NCI-H1694 treated with DMSO at 0.1 percent for 48 hours (cell line): ENCODE measurements around the gene OR2AK2.
A peak's percentile ranks its signal among the peaks of the same experiment; 100 is the strongest.

ENCODE experiments used
- DNase-seq: peaks from one replicate; lab custom pipeline; 2025; lab: John Stamatoyannopoulos, UW

OR2AK2 gene

GRCh38 chr1:247964933-247965332 lies at the start of gene OR2AK2:
OR2AK2 (plus strand) TSS chr1:247965233; CDS start chr1:247965377, 144 bp downstream.
- DNase-seq, result no peak

GRCh38 chr1:247919952-247920351 lies 45.1 kb upstream of the OR2AK2 start, which contains the start of gene OR2T8:
OR2T8 (plus strand) TSS chr1:247920252; CDS start chr1:247921018, 766 bp downstream.
- DNase-seq, result no peak

GRCh38 chr1:247923941-247924340 lies 41.1 kb upstream of the OR2AK2 start:
- no peak for DNase-seq

GRCh38 chr1:247924868-247925267 lies 40.2 kb upstream of the OR2AK2 start, which contains the start of gene OR2AJ1:
OR2AJ1 (plus strand) TSS chr1:247924889; CDS start chr1:247933769, 8,880 bp downstream.
- no peak for DNase-seq

GRCh38 chr1:247933989-247934388 lies 31.0 kb upstream of the OR2AK2 start:
- no peak for DNase-seq

GRCh38 chr1:247935781-247936180 lies 29.3 kb upstream of the OR2AK2 start:
- no peak for DNase-seq

GRCh38 chr1:247936415-247936814 lies 28.6 kb upstream of the OR2AK2 start:
- no peak for DNase-seq

GRCh38 chr1:247936965-247937734 lies 27.9 kb upstream of the OR2AK2 start:
- peak; percentile 56 for DNase-seq

GRCh38 chr1:247942624-247943023 lies 22.4 kb upstream of the OR2AK2 start:
- no peak for DNase-seq

- no peak for DNase-seq
Observed at GRCh38 chr1:247948558-247948957, 16.5 kb upstream of the OR2AK2 start, which contains the start of gene OR2L8. OR2L8 (plus strand) TSS chr1:247948858; CDS start chr1:247948858, 0 bp downstream.

GRCh38 chr1:247953408-247953807 lies 11.6 kb upstream of the OR2AK2 start:
- DNase-seq, result no peak

GRCh38 chr1:247961791-247962190 lies 3.2 kb upstream of the OR2AK2 start:
- no peak for DNase-seq

GRCh38 chr1:247962911-247963588 lies 2.0 kb upstream of the OR2AK2 start:
- DNase-seq, result no peak

- no peak for DNase-seq
Observed at GRCh38 chr1:247966532-247967204, 1.6 kb downstream of the OR2AK2 start.

- DNase-seq, result no peak
Observed at GRCh38 chr1:247992986-247993385, 28.0 kb downstream of the OR2AK2 start.

GRCh38 chr1:247998811-247999210 lies 33.8 kb downstream of the OR2AK2 start:
- no peak for DNase-seq

- DNase-seq, result no peak
Observed at GRCh38 chr1:248000169-248000568, 35.1 kb downstream of the OR2AK2 start.

- no peak for DNase-seq
Observed at GRCh38 chr1:248007778-248008177, 42.7 kb downstream of the OR2AK2 start.

- no peak for DNase-seq
Observed at GRCh38 chr1:248009681-248010080, 44.6 kb downstream of the OR2AK2 start.

- DNase-seq, result no peak
Observed at GRCh38 chr1:248013229-248013710, 48.2 kb downstream of the OR2AK2 start, which contains the start of gene OR2L5. OR2L5 (plus strand) TSS chr1:248013660; CDS start chr1:248021948, 8,288 bp downstream.

- DNase-seq, result no peak
Observed at GRCh38 chr1:248015803-248016202, 50.8 kb downstream of the OR2AK2 start.
